GM23248 (cell line): ENCODE measurements around the gene SNTB2. TPM values are rescaled to one million over a fixed set of nuclear protein-coding genes. Genes with fewer than 3 reads are reported as not detected.
"Not testable (repeated sequence)": the region's sequence is repeated elsewhere in the genome, so short reads cannot be mapped to it uniquely, and the experiment has no call there.

Source experiments
- DNase-seq: peaks from one replicate; pipeline ENCODE4 v3.0.0-alpha.2; 2015
- H2AFZ ChIP-seq: fragments of 200-600 bp; sonication (generic); 2 replicates; pipeline ENCODE4 v1.6.1; 2016; ENCODE audit warnings: antibody characterized with exemption
- H3F3A ChIP-seq: fragments of 200-600 bp; sonication (generic); 2 replicates; pipeline ENCODE4 v1.6.1; 2016; ENCODE audit warnings: mild to moderate bottlenecking, antibody characterized with exemption, mixed run types; ENCODE audit not compliant: insufficient read depth
- H3K27ac ChIP-seq: fragments of 200-600 bp; sonication (generic); 2 replicates; pipeline ENCODE4 v1.5.1; 2016; ENCODE audit warnings: mild to moderate bottlenecking
- H3K27me3 ChIP-seq: fragments of 200-600 bp; sonication (generic); replicated peaks from 2 replicates; pipeline ENCODE4 v1.6.1; 2016; ENCODE audit warnings: mild to moderate bottlenecking; ENCODE audit not compliant: insufficient read depth
- H3K36me3 ChIP-seq: fragments of 200-600 bp; sonication (generic); 2 replicates; pipeline ENCODE4 v1.6.1; 2016; ENCODE audit warnings: low read depth, mild to moderate bottlenecking
- H3K4me1 ChIP-seq: fragments of 200-600 bp; sonication (generic); 2 replicates; pipeline ENCODE4 v1.6.1; 2016; ENCODE audit warnings: mild to moderate bottlenecking; ENCODE audit not compliant: insufficient read depth
- H3K4me2 ChIP-seq: fragments of 200-600 bp; sonication (generic); one replicate; pipeline ENCODE4 v1.6.1; 2016; ENCODE audit warnings: mild to moderate bottlenecking; ENCODE audit not compliant: unreplicated experiment
- H3K4me3 ChIP-seq: fragments of 200-600 bp; sonication (generic); 2 replicates; pipeline ENCODE4 v1.5.1; 2016; ENCODE audit warnings: mild to moderate bottlenecking
- H3K79me2 ChIP-seq: fragments of 200-600 bp; sonication (generic); 2 replicates; pipeline ENCODE4 v1.6.1; 2016; ENCODE audit warnings: mild to moderate bottlenecking; ENCODE audit not compliant: insufficient read depth
- H3K9ac ChIP-seq: fragments of 200-600 bp; sonication (generic); 2 replicates; pipeline ENCODE4 v1.6.1; 2016; ENCODE audit warnings: mild to moderate bottlenecking
- H3K9me2 ChIP-seq: fragments of 200-600 bp; sonication (generic); 2 replicates; pipeline ENCODE4 v1.6.1; 2016; ENCODE audit warnings: mixed run types, mild to moderate bottlenecking, moderate library complexity; ENCODE audit not compliant: insufficient read depth
- H3K9me3 ChIP-seq: fragments of 200-600 bp; sonication (generic); one replicate; pipeline ENCODE4 v1.6.1; 2017; ENCODE audit warnings: low read depth
- H4K20me1 ChIP-seq: fragments of 200-600 bp; sonication (generic); 2 replicates; pipeline ENCODE4 v1.6.0; 2016; ENCODE audit not compliant: insufficient read depth
- EZH2 ChIP-seq: fragments of 200-600 bp; sonication (generic); IDR thresholded peaks from 2 replicates; pipeline ENCODE4 v1.6.1; 2018; ENCODE audit warnings: antibody characterized with exemption, mild to moderate bottlenecking; ENCODE audit not compliant: insufficient read depth, poor library complexity, severe bottlenecking
- EZH2phosphoT487 ChIP-seq: fragments of 200-600 bp; sonication (generic); IDR thresholded peaks from 2 replicates; pipeline ENCODE4 v1.6.1; 2018; ENCODE audit warnings: antibody characterized with exemption, moderate library complexity, mild to moderate bottlenecking, low read depth; ENCODE audit not compliant: insufficient read depth
- WGBS, 2 experiments: methylation state at CpG; one replicate each; pipeline ENCODE4 v1.1.6; 2015 to 2017; ENCODE audit warnings: low lambda C conversion rate in 2 of 2, low coverage in 1 of 2; ENCODE audit errors: missing lambda C conversion rate in 2 of 2; 5-methylcytosine and 5-hydroxymethylcytosine counted together
- in situ Hi-C: fragments of 300-500 bp; cut with MboI; formaldehyde crosslinking; loops from 2 replicates; pipeline ENCODE4 v1.15.0; 2020
- polyA plus RNA-seq: library from polyadenylated mRNA; unstranded; fragments of >200 nt; fragmentation: Nextera tagmentation; extraction: Ambion mirVana; gene quantifications from 2 replicates; pipeline ENCODE4 v1.2.1, GENCODE V29; 2016
- total RNA-seq: library from RNA; depleted of rRNA; stranded (reverse); fragments of >200 nt; shearing (Covaris generic); gene quantifications from 2 replicates; pipeline ENCODE4 v1.2.3, GENCODE V29; 2014; rRNA removed

The SNTB2 gene
- total RNA-seq = 24.5 and 30.4 TPM in 2 replicates
- polyA plus RNA-seq = 6.0 and 13.2 TPM in 2 replicates

- Histone ChIP-seq H3K27me3 (no peaks in the 10 kb centered on the region), H3K9ac (peak within 1 kb of the TSS; percentile 83), H3K4me1 (peaks cover 32% of the 10 kb centered on the region), H3K4me2 (peak within 1 kb of the TSS; percentile 96), H3K27ac (peak within 1 kb of the TSS; percentile 63), H2AFZ (peak within 1 kb of the TSS; percentile 85), H3K9me3 (no peaks in the 10 kb centered on the region), H3K36me3 (no peaks in the 10 kb centered on the region), H3K4me3 (peak within 1 kb of the TSS; percentile 81), H3K79me2 (peaks cover 42% of the 10 kb centered on the region), H4K20me1 (no peaks in the 10 kb centered on the region), H3F3A (peaks cover 17% of the 10 kb centered on the region; the same call in 1 of the 2 replicates), H3K9me2 (no peaks in the 10 kb centered on the region)
- in situ Hi-C loops = no loop called here
- TF ChIP-seq EZH2 (no peak), EZH2phosphoT487 (no peak)
- WGBS, 2 experiments = 2% methylated on average over 54 to 57 of the region's 69 CpGs
- DNase-seq = peak; percentile 96
These were observed at the start of gene SNTB2 for GRCh38 chr16:69186642-69187445. SNTB2 (plus strand) TSS chr16:69187164; CDS start chr16:69187167, 3 bp downstream.

DNA sequence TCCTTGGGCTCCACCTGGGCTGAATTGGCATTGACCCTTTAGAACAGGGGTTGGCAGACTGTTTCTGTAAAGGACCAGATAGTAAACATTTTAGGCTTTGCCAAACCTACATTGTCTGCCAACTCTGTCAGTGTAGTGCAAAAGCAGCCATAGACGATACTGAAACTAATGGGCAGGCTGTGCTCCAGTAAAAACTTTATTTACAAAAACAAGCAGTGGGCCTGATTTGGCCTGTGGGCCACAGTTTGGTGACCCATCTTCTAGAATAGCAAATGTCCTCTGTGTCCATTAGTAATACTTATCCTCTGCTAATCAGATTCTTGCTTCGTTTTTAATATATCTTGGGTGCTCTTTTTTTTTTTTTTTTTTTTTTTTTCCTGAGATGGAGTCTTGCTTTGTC, 48.4 kb upstream of the SNTB2 start:
- H2AFZ ChIP-seq = no peak overlapping the region

DNA sequence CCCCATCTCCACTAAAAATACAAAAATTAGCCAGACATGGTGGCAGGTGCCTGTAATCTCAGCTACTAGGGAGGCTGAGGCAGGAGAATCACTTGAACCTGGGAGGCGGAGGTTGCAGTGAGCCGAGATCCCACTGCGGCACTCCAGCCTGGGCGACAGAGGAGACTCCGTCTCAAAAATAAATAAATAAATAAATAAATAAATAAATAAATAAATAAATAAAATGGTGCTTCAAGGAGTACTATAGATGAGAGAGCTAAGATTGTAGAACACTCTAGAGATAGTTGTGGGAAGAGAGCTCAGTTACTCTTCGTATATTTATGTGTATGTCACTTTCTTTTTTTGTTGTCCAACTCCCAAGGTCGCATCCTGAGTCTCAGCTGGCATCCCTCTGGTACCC, 47.5 kb upstream of the SNTB2 start:
- H2AFZ ChIP-seq, H4K20me1 ChIP-seq, in situ Hi-C loops, DNase-seq, H3K27me3 ChIP-seq, H3K9me2 ChIP-seq, H3K4me1 ChIP-seq, H3K27ac ChIP-seq, H3K9me3 ChIP-seq, H3K9ac ChIP-seq, H3F3A ChIP-seq, H3K4me3 ChIP-seq, H3K4me2 ChIP-seq: not testable (repeated sequence)
- 98 to 100% methylated on average over 7 of the region's 7 CpGs for WGBS, 2 experiments
- Histone ChIP-seq H3K79me2 (peaks cover 79% of the 10 kb centered on the region), H3K36me3 (peaks cover 51% of the 10 kb centered on the region)

More for the DNA sequence above, 48.4 kb upstream of the SNTB2 start:
- H3K4me2 ChIP-seq = no peak overlapping the region
- H3F3A ChIP-seq = 0 out of 2 replicates have a peak, but pooled peaks cover 7% of the 10 kb centered on the region
- H3K4me1 ChIP-seq = peaks cover 1% of the 10 kb centered on the region; the same call in 1 of the 2 replicates
- no peak overlapping the region for H3K4me3 ChIP-seq
- TF ChIP-seq EZH2phosphoT487 = no peak
- no peak for TF ChIP-seq EZH2
- DNase-seq = no peak
- H3K36me3 ChIP-seq = peaks cover 44% of the 10 kb centered on the region
- no peak overlapping the region for H3K27ac ChIP-seq
- in situ Hi-C loops = no loop called here
- H4K20me1 ChIP-seq = no peaks in the 10 kb centered on the region
- WGBS, 2 experiments = 95 to 98% methylated on average over 2 of the region's 2 CpGs
- H3K79me2 ChIP-seq = peaks cover 83% of the 10 kb centered on the region
- no peaks in the 10 kb centered on the region for H3K9me2 ChIP-seq
- H3K9me3 ChIP-seq = no peaks in the 10 kb centered on the region
- no peak overlapping the region for H3K9ac ChIP-seq
- H3K27me3 ChIP-seq = no peaks in the 10 kb centered on the region

DNA sequence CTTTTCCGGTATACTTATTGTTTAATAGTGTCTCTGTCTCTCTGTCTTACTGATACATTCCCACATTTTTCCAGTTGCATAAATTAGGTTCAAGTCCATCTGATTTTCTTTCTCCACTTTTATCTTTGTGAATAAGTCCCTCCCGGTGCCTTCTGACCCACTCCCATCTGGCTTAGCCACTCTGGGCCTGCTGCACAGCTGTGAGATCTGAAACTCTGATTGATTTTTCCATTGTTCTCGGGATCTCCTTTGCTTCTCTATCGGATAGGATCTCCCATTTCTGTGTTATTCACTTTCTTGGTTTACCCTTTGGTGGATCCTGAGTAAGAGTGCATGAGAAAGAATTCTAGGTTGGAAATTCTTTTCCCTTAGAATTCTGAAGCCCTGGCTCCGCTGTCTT, 46.0 kb upstream of the SNTB2 start:
- no peaks in the 10 kb centered on the region for H3K4me1 ChIP-seq
- H3K27ac ChIP-seq = no peak overlapping the region
- in situ Hi-C loops = no loop called here
- no peak overlapping the region for H3K4me3 ChIP-seq
- no peak overlapping the region for H3K4me2 ChIP-seq
- peaks cover 63% of the 10 kb centered on the region for H3K36me3 ChIP-seq
- peaks cover 76% of the 10 kb centered on the region for H3K79me2 ChIP-seq
- DNase-seq = no peak
- TF ChIP-seq EZH2 (no peak), EZH2phosphoT487 (no peak)
- H2AFZ ChIP-seq = no peak overlapping the region
- 66 to 77% methylated on average over 5 of the region's 5 CpGs for WGBS, 2 experiments
- no peak overlapping the region for H3K9ac ChIP-seq
- H3F3A ChIP-seq = 0 out of 2 replicates have a peak, but pooled peaks cover 7% of the 10 kb centered on the region
- H3K9me2 ChIP-seq = no peaks in the 10 kb centered on the region
- H3K9me3 ChIP-seq = no peaks in the 10 kb centered on the region
- H4K20me1 ChIP-seq = no peaks in the 10 kb centered on the region
- H3K27me3 ChIP-seq = no peaks in the 10 kb centered on the region
